ENCODE results near the gene ROPN1L. TPM values are rescaled to one million over a fixed set of nuclear protein-coding genes. Genes with fewer than 3 reads are reported as not detected.

ROPN1L gene
- total and polyA plus RNA-seq, 2 of the 8 experiments (the other 6 are each of a cell fraction or from before 2014, with no cell fraction given), result 0.24 to 0.73 TPM

DNA sequence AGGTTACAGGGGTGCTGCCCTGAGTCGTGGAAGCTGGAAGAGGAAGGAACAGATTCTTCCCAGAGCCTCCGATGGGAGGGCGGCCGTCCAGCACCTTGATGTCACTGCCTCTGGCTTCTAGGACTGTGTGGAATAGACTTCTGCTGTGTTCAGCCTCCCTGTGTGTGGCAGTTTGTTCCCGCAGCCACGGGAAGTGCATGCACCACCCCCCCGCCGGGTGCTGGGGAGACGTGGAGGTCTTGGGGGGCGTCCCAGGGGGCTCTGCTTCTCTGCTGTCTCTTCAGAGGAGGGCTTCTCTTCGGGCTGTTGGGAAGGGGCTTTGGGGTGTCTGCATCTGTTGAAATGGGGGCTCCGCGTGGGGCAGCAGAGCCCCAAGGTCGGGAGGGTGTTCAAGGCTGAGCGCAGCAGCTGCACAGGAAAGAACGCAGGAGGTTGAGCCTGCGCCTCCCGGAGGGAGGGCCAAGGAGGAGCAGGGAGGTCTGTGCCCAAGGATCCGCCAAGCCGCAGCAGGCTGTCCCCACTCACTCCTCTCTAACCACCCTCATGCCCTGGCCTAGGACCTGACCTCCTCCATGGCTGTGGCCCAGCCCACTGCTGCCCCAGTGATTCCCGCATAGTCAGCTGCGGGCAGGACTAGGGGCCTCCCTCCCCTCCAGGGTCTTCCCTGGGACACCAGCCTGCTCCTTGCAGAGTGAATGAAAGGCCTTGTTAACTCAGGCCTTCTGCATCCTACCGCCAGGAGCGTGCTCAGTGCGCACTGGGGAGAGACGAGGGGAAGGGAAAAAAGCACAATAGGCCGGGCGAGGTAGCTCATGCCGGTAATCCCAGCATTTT is 45.0 kb downstream of the ROPN1L start (continued):
- no peak for TF ChIP-seq ASH2L (IDR thresholded peaks at IDR 0.05; ENCODE audit: low read length)
- no peak for TF ChIP-seq RBBP5 (IDR thresholded peaks at IDR 0.05; ENCODE audit: borderline replicate concordance, low read depth, low read length)
- TF ChIP-seq HDAC6 (IDR thresholded peaks at IDR 0.05; ENCODE audit: low read depth, low read length), result no peak
- TF ChIP-seq KDM1A (IDR thresholded peaks at IDR 0.05; ENCODE audit: borderline replicate concordance, low read length), result no peak
- no peak for TF ChIP-seq CREB1 (IDR thresholded peaks at IDR 0.05)

All from H1 (cell line).